IMR-90 (cell line): ENCODE data around the gene DNAJC11. TPM values are rescaled to one million over a fixed set of nuclear protein-coding genes. Genes with fewer than 3 reads are reported as not detected.

Experiments
- ATAC-seq: fragments of 200-7000 bp; cut with Tn5 transposase; 2 replicates; pipeline ENCODE4 v1.9.1; 2020; ENCODE audit warnings: low read depth, mild to moderate bottlenecking, moderate library complexity
- BruUV-seq: library from RNA; stranded (reverse); fragments of 400-500 nt; replicated peaks from 2 replicates; lab custom pipeline; 2021; lab: Mats Ljungman, UMichigan
- CTCF ChIA-PET: fragments of 300-600 bp; formaldehyde crosslinking; extraction: SDS; loops from one replicate; lab custom pipeline; 2021; ENCODE audit warnings: antibody characterized with exemption; lab: Yijun Ruan, JAX
- POLR2A ChIA-PET: fragments of 300-600 bp; sonication (Branson Sonifier 250); formaldehyde crosslinking; loops from one replicate; lab custom pipeline; 2022; ENCODE audit warnings: antibody characterized with exemption; ENCODE audit not compliant: unreplicated experiment; lab: Charles Lee
- DNase-seq: peaks from one replicate; pipeline ENCODE4 v3.0.0; 2013
- H2AFZ ChIP-seq: replicated peaks from 2 replicates; pipeline ENCODE3; 2013; ENCODE audit warnings: low read length, mild to moderate bottlenecking; ENCODE audit not compliant: poor library complexity
- H2AK5ac ChIP-seq: 2 replicates; pipeline ENCODE4 v1.6.1; 2013; ENCODE audit warnings: low read depth, low read length, inconsistent platforms
- H2AK9ac ChIP-seq: replicated peaks from 2 replicates; pipeline ENCODE3; 2013; ENCODE audit warnings: mild to moderate bottlenecking, low read depth, low read length, moderate library complexity; ENCODE audit not compliant: poor library complexity
- H2BK120ac ChIP-seq: 2 replicates; pipeline ENCODE4 v1.6.1; 2013; ENCODE audit warnings: low read depth, low read length, inconsistent platforms
- H2BK15ac ChIP-seq: 3 replicates; pipeline ENCODE4 v1.6.1; 2013; ENCODE audit warnings: low read depth, low read length, inconsistent platforms
- H2BK20ac ChIP-seq: 2 replicates; pipeline ENCODE4 v1.6.1; 2013; ENCODE audit warnings: low read depth, mild to moderate bottlenecking, inconsistent platforms, low read length, moderate library complexity
- H2BK5ac ChIP-seq: 2 replicates; pipeline ENCODE4 v1.6.1; 2013; ENCODE audit warnings: mild to moderate bottlenecking, low read depth, low read length, inconsistent platforms; ENCODE audit not compliant: poor library complexity, severe bottlenecking
- H3K14ac ChIP-seq: replicated peaks from 2 replicates; pipeline ENCODE4 v1.6.1; 2013; ENCODE audit warnings: low read depth, low read length, inconsistent platforms
- H3K18ac ChIP-seq: 2 replicates; pipeline ENCODE4 v1.6.1; 2013; ENCODE audit warnings: low read depth, low read length, control low read depth
- H3K23ac ChIP-seq: 2 replicates; pipeline ENCODE4 v1.6.1; 2013; ENCODE audit warnings: low read depth, low read length, inconsistent platforms
- H3K27ac ChIP-seq: 2 replicates; pipeline ENCODE4 v1.5.1; 2013; ENCODE audit warnings: mild to moderate bottlenecking, control low read depth, low read length; ENCODE audit not compliant: insufficient read depth
- H3K27me3 ChIP-seq: 2 replicates; pipeline ENCODE4 v1.6.1; 2013; ENCODE audit warnings: low read length; ENCODE audit not compliant: control insufficient read depth, insufficient read depth
- H3K36me3 ChIP-seq: 2 replicates; pipeline ENCODE4 v1.6.1; 2013; ENCODE audit warnings: low read length, mixed read lengths; ENCODE audit not compliant: control insufficient read depth, insufficient read depth
- H3K4ac ChIP-seq: 2 replicates; pipeline ENCODE4 v1.6.1; 2013; ENCODE audit warnings: low read depth, low read length, inconsistent platforms
- H3K4me1 ChIP-seq: 2 replicates; pipeline ENCODE4 v1.6.1; 2013; ENCODE audit warnings: low read length, mixed read lengths; ENCODE audit not compliant: control insufficient read depth, insufficient read depth
- H3K4me2 ChIP-seq: 2 replicates; pipeline ENCODE4 v1.6.1; 2013; ENCODE audit warnings: low read depth, mild to moderate bottlenecking, control low read depth, low read length, moderate library complexity
- H3K4me3 ChIP-seq: 2 replicates; pipeline ENCODE4 v1.5.1; 2013; ENCODE audit warnings: low read depth, mild to moderate bottlenecking, control low read depth, low read length, moderate library complexity; ENCODE audit not compliant: insufficient read depth
- H3K56ac ChIP-seq: 2 replicates; pipeline ENCODE4 v1.6.1; 2013; ENCODE audit warnings: low read length, inconsistent platforms; ENCODE audit not compliant: insufficient read depth; ENCODE audit errors: extremely low read depth
- H3K79me1 ChIP-seq, 2 experiments: 2 replicates each; pipeline ENCODE4 v1.6.1; 2013; ENCODE audit warnings: low read length in 2 of 2, inconsistent platforms in 1 of 2, low read depth in 1 of 2
- H3K9ac ChIP-seq: 2 replicates; pipeline ENCODE4 v1.6.1; 2013; ENCODE audit warnings: low read depth, low read length, control low read depth
- H3K9me1 ChIP-seq: 2 replicates; pipeline ENCODE4 v1.6.1; 2013; ENCODE audit warnings: low read length, inconsistent platforms; ENCODE audit not compliant: insufficient read depth
- H3K9me3 ChIP-seq: 2 replicates; pipeline ENCODE4 v1.6.1; 2013; ENCODE audit warnings: low read length; ENCODE audit not compliant: control insufficient read depth, insufficient read depth
- H4K20me1 ChIP-seq: 2 replicates; pipeline ENCODE4 v1.6.1; 2013; ENCODE audit warnings: low read length, inconsistent platforms; ENCODE audit not compliant: insufficient read depth
- H4K5ac ChIP-seq: 2 replicates; pipeline ENCODE4 v1.6.1; 2013; ENCODE audit warnings: mild to moderate bottlenecking, low read depth, low read length, control low read depth
- H4K8ac ChIP-seq, 2 experiments: 2 replicates each; pipeline ENCODE4 v1.6.1; 2013; ENCODE audit warnings: low read depth in 2 of 2, low read length in 2 of 2, control low read depth in 1 of 2, inconsistent platforms in 1 of 2
- H4K91ac ChIP-seq: 2 replicates; pipeline ENCODE4 v1.6.1; 2013; ENCODE audit warnings: low read depth, low read length, inconsistent platforms; ENCODE audit not compliant: insufficient read depth
- BHLHE40 ChIP-seq: fragments of 150-350 bp; IDR thresholded peaks from 2 replicates; pipeline ENCODE4 v1.6.1; 2016; ENCODE audit warnings: mild to moderate bottlenecking, low read depth, low read length
- CEBPB ChIP-seq: IDR thresholded peaks from 2 replicates; pipeline ENCODE4 v1.6.1; 2012; ENCODE audit warnings: low read depth, low read length, improper control_type of control experiment
- CHD1 ChIP-seq: IDR thresholded peaks from 2 replicates; pipeline ENCODE4 v1.6.1; 2012; ENCODE audit warnings: low read depth, low read length, improper control_type of control experiment
- CTCF ChIP-seq: conservative IDR thresholded peaks from 2 replicates; pipeline ENCODE4 v1.5.1; 2012; ENCODE audit warnings: mild to moderate bottlenecking, low read depth, low read length, improper control_type of control experiment
- FOS ChIP-seq: fragments of 150-350 bp; IDR thresholded peaks from 2 replicates; pipeline ENCODE4 v1.6.1; 2016; ENCODE audit warnings: low read depth, low read length
- MAFK ChIP-seq: IDR thresholded peaks from 2 replicates; pipeline ENCODE4 v1.6.1; 2012; ENCODE audit warnings: low read depth, low read length, improper control_type of control experiment
- MAZ ChIP-seq: IDR thresholded peaks from 2 replicates; pipeline ENCODE4 v1.6.1; 2012; ENCODE audit warnings: low read depth, mild to moderate bottlenecking, low read length, improper control_type of control experiment, moderate library complexity, borderline replicate concordance
- MXI1 ChIP-seq: IDR thresholded peaks from 2 replicates; pipeline ENCODE4 v1.6.1; 2012; ENCODE audit warnings: low read depth, mild to moderate bottlenecking, low read length, moderate library complexity, borderline replicate concordance
- NFE2L2 ChIP-seq: fragments of 150-350 bp; IDR thresholded peaks from 2 replicates; pipeline ENCODE4 v1.6.1; 2016; ENCODE audit warnings: low read depth, mild to moderate bottlenecking, low read length
- POLR2A ChIP-seq: IDR thresholded peaks from 2 replicates; pipeline ENCODE4 v1.6.1; 2012; ENCODE audit warnings: mild to moderate bottlenecking, low read depth, low read length
- RAD21 ChIP-seq: IDR thresholded peaks from 2 replicates; pipeline ENCODE4 v1.6.1; 2012; ENCODE audit warnings: low read length, improper control_type of control experiment
- RCOR1 ChIP-seq: IDR thresholded peaks from 2 replicates; pipeline ENCODE4 v1.6.1; 2012; ENCODE audit warnings: mild to moderate bottlenecking, low read length, improper control_type of control experiment; ENCODE audit not compliant: insufficient replicate concordance
- RFX5 ChIP-seq: IDR thresholded peaks from 2 replicates; pipeline ENCODE4 v1.8.0; 2012; ENCODE audit warnings: low read depth, mild to moderate bottlenecking, low read length, moderate library complexity
- WGBS, 2 experiments: methylation state at CpG; one replicate each; pipeline versions ENCODE4 v1.1.5 to v1.1.7; 2013; ENCODE audit warnings: missing lambda C conversion rate in 2 of 2; ENCODE audit not compliant: insufficient read length in 1 of 2; ENCODE audit errors: extremely low coverage in 2 of 2; 5-methylcytosine and 5-hydroxymethylcytosine counted together
- dilution Hi-C: fragments of 300-500 bp; cut with HindIII; formaldehyde crosslinking; loops from one replicate; pipeline ENCODE4 v1.14.3; 2018; ENCODE audit warnings: low sequenced_read_pairs; ENCODE audit not compliant: unreplicated experiment
- in situ Hi-C: fragments of 300-500 bp; cut with MboI; formaldehyde crosslinking; loops from 3 replicates; pipeline ENCODE4 v1.14.3; 2019; ENCODE audit warnings: low sequenced_read_pairs, inconsistent platforms, mixed read lengths
- intact Hi-C: fragments of 100-400 bp; cut with micrococcal nuclease; formaldehyde crosslinking; loops from 2 replicates; pipeline ENCODE4 v1.10.0; 2022
- polyA plus RNA-seq, 3 experiments: library from polyadenylated mRNA; depleted of rRNA; stranded (reverse); fragments of >200 nt; gene quantifications; 2 replicates each; pipeline ENCODE4 v1.2.3, GENCODE V29; 2012; ENCODE audit warnings: low replicate concordance in 1 of 3
- total RNA-seq: library from RNA; depleted of rRNA; stranded (reverse); fragments of >200 nt; gene quantifications from 2 replicates; pipeline ENCODE4 v1.2.3, GENCODE V29; 2012
- TF ChIP-seq, protein P1 (sequence below): fragments of 150-350 bp; IDR thresholded peaks from 2 replicates; pipeline ENCODE4 v1.6.1; 2017; ENCODE audit warnings: mild to moderate bottlenecking, antibody characterized with exemption, low read length, low read depth
- TF ChIP-seq, protein P2 (sequence below): fragments of 150-350 bp; IDR thresholded peaks from 2 replicates; pipeline ENCODE4 v1.6.1; 2016; ENCODE audit warnings: low read depth, mild to moderate bottlenecking, low read length, moderate library complexity, borderline replicate concordance

The DNAJC11 gene
- total and polyA plus RNA-seq, 2 of the 4 experiments (the other 2 are of a cell fraction), result 38.7 to 48.5 TPM

GRCh38 chr1:6619045-6619444 lies 82.6 kb downstream of the DNAJC11 start:
- H4K91ac ChIP-seq, result no peak overlapping the region
- H3K27ac ChIP-seq, result no peak overlapping the region
- H3K14ac ChIP-seq, result no peak overlapping the region
- H3K9ac ChIP-seq, result no peak overlapping the region
- no peaks in the 10 kb centered on the region; the same call in 1 of the 2 replicates for H3K9me1 ChIP-seq
- H3K18ac ChIP-seq, result no peak overlapping the region
- no peak overlapping the region for H2BK20ac ChIP-seq
- dilution Hi-C loops, result no loop called here
- in situ Hi-C loops, result no loop called here
- no peak overlapping the region for H3K4ac ChIP-seq
- H2BK15ac ChIP-seq, result no peak overlapping the region
- POLR2A ChIA-PET, result no interaction called here
- H3K4me3 ChIP-seq, result no peak overlapping the region
- BruUV-seq, result no TSS peak
- no peak overlapping the region for H2AK9ac ChIP-seq
- H3K79me1 ChIP-seq, result peaks cover 30 to 70% of the 10 kb centered on the region in 2 experiments
- no peaks in the 10 kb centered on the region for H3K9me3 ChIP-seq
- no peak for DNase-seq
- H4K8ac ChIP-seq, result no peak overlapping the region
- no peak overlapping the region for H4K5ac ChIP-seq
- TF ChIP-seq MXI1 (no peak), CTCF (no peak), RCOR1 (no peak), CEBPB (no peak), BHLHE40 (no peak), CHD1 (no peak), RFX5 (no peak), MAZ (no peak), RAD21 (no peak), FOS (no peak), MAFK (no peak), NFE2L2 (no peak), POLR2A (no peak)
- TF ChIP-seq, protein P1, sequence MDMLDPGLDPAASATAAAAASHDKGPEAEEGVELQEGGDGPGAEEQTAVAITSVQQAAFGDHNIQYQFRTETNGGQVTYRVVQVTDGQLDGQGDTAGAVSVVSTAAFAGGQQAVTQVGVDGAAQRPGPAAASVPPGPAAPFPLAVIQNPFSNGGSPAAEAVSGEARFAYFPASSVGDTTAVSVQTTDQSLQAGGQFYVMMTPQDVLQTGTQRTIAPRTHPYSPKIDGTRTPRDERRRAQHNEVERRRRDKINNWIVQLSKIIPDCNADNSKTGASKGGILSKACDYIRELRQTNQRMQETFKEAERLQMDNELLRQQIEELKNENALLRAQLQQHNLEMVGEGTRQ, result no peak
- TF ChIP-seq, protein P2, sequence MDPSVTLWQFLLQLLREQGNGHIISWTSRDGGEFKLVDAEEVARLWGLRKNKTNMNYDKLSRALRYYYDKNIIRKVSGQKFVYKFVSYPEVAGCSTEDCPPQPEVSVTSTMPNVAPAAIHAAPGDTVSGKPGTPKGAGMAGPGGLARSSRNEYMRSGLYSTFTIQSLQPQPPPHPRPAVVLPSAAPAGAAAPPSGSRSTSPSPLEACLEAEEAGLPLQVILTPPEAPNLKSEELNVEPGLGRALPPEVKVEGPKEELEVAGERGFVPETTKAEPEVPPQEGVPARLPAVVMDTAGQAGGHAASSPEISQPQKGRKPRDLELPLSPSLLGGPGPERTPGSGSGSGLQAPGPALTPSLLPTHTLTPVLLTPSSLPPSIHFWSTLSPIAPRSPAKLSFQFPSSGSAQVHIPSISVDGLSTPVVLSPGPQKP, result no peak
- no peak overlapping the region for H2AK5ac ChIP-seq
- H3K56ac ChIP-seq, result no peak overlapping the region
- H2BK5ac ChIP-seq, result no peak overlapping the region
- no peak for ATAC-seq
- WGBS, 2 experiments, result no CpG with 5 or more reads among the region's 4 CpGs
- H3K4me2 ChIP-seq, result no peak overlapping the region
- intact Hi-C loops, result no loop called here
- peaks cover 49% of the 10 kb centered on the region for H3K36me3 ChIP-seq
- H3K27me3 ChIP-seq, result no peaks in the 10 kb centered on the region
- H3K4me1 ChIP-seq, result peaks cover 3% of the 10 kb centered on the region; the same call in 1 of the 2 replicates
- H3K23ac ChIP-seq, result no peak overlapping the region
- H2AFZ ChIP-seq, result no peak overlapping the region
- CTCF ChIA-PET, result no interaction called here
- H2BK120ac ChIP-seq, result no peak overlapping the region
- H4K20me1 ChIP-seq, result peaks cover 61% of the 10 kb centered on the region
